ENCODE measurements around the gene APOL3.
"Not testable (repeated sequence)": the region's sequence is repeated elsewhere in the genome, so short reads cannot be mapped to it uniquely, and the experiment has no call there.

GRCh38 chr22:36100908-36101307, 59.6 kb downstream of the APOL3 start:
- TF ChIP-seq POLR2A, CTCF (IDR thresholded peaks at IDR 0.05): not testable (repeated sequence)
